Measurements from ENCODE around the gene GATAD2B. TPM values are rescaled to one million over a fixed set of nuclear protein-coding genes. Genes with fewer than 3 reads are reported as not detected.

GATAD2B gene

GRCh38 chr1:153763365-153764225 is 159.2 kb downstream of the GATAD2B start:
- no peaks in the 10 kb centered on the region for H3K27me3 ChIP-seq (ENCODE audit: insufficient read depth, poor library complexity, severe bottlenecking)
- TF ChIP-seq GABPA (IDR thresholded peaks at IDR 0.05; ENCODE audit: low read depth) (no peak), SPI1 (IDR thresholded peaks at IDR 0.05; ENCODE audit: borderline replicate concordance, low read depth) (no peak), POLR2AphosphoS5 (IDR thresholded peaks at IDR 0.05; ENCODE audit: low read depth) (no peak), CTCF (IDR thresholded peaks at IDR 0.05; ENCODE audit: insufficient read depth, low read length) (no peak), REST (IDR thresholded peaks at IDR 0.05; ENCODE audit: insufficient replicate concordance, low read depth) (no peak)
- H3K4me3 ChIP-seq (replicated peaks; ENCODE audit: insufficient read depth, low read length): no peak overlapping the region
- no peak overlapping the region for H3K27ac ChIP-seq (replicated peaks)
- no peak for DNase-seq (ENCODE audit: low read depth in 1 of 2, low spot score in 1 of 2)

GRCh38 chr1:153760440-153760839 is 162.3 kb downstream of the GATAD2B start:
- Histone ChIP-seq H3K27ac (replicated peaks) (no peak overlapping the region), H3K27me3 (ENCODE audit: insufficient read depth, poor library complexity, severe bottlenecking) (no peaks in the 10 kb centered on the region), H3K4me3 (replicated peaks; ENCODE audit: insufficient read depth, low read length) (no peak overlapping the region)
- TF ChIP-seq GABPA (IDR thresholded peaks at IDR 0.05; ENCODE audit: low read depth): no peak
- no peak for TF ChIP-seq POLR2AphosphoS5 (IDR thresholded peaks at IDR 0.05; ENCODE audit: low read depth)
- TF ChIP-seq SPI1 (IDR thresholded peaks at IDR 0.05; ENCODE audit: borderline replicate concordance, low read depth): no peak
- no peak for TF ChIP-seq CTCF (IDR thresholded peaks at IDR 0.05; ENCODE audit: insufficient read depth, low read length)
- TF ChIP-seq REST (IDR thresholded peaks at IDR 0.05; ENCODE audit: insufficient replicate concordance, low read depth): no peak
- no peak for DNase-seq (ENCODE audit: low read depth in 1 of 2, low spot score in 1 of 2)

Small RNA genes within 50 kb of the gene (microRNA-seq; reads per million reads assigned to microRNA genes)
- not detected for gene MIR6737
